Thyroid gland (tissue), 4 donors: ENCODE results near the gene SELENON. TPM values are rescaled to one million over a fixed set of nuclear protein-coding genes. Genes with fewer than 3 reads are reported as not detected.
A peak's percentile ranks its signal among the peaks of the same experiment; 100 is the strongest.
"Not testable (repeated sequence)": the region's sequence is repeated elsewhere in the genome, so short reads cannot be mapped to it uniquely, and the experiment has no call there.

Experiments
- DNase-seq, 2 donors: peaks; one replicate each; pipeline ENCODE4 v3.0.0-alpha.2; 2019
- H3K27ac ChIP-seq, 3 donors: fragments of 200-600 bp; sonication (generic); 1 replicate in 2 of 3; 2 replicates in 1 of 3; pipeline ENCODE4 v1.5.1; 2016 to 2019; ENCODE audit warnings: mild to moderate bottlenecking in 1 of 3, moderate library complexity in 1 of 3
- H3K27me3 ChIP-seq: fragments of 200-600 bp; sonication (generic); one replicate; pipeline ENCODE4 v1.5.1; 2019
- H3K36me3 ChIP-seq, 2 donors: fragments of 200-600 bp; sonication (generic); one replicate each; pipeline ENCODE4 v1.5.1; 2016 to 2019
- H3K4me1 ChIP-seq, 2 donors: fragments of 200-600 bp; sonication (generic); one replicate each; pipeline ENCODE4 v1.5.1; 2017 to 2019
- H3K4me3 ChIP-seq, 3 donors: fragments of 200-600 bp; sonication (generic); replicated peaks in 1 of 3; 1 replicate in 2 of 3; 2 replicates in 1 of 3; pipeline ENCODE4 v1.5.1; 2016; ENCODE audit warnings: mild to moderate bottlenecking in 1 of 3
- H3K9me3 ChIP-seq: fragments of 200-600 bp; sonication (generic); one replicate; pipeline ENCODE4 v1.5.1; 2017
- CTCF ChIP-seq, 6 experiments: fragments of 200-600 bp in 3 of 6; fragments of 450-650 bp in 3 of 6; sonication (generic) in 3 of 6; IDR thresholded peaks; one replicate each; pipeline ENCODE4 v1.5.1; 2016 to 2019; ENCODE audit warnings: antibody characterized with exemption in 6 of 6, mild to moderate bottlenecking in 2 of 6, inconsistent platforms in 1 of 6, moderate library complexity in 1 of 6
- POLR2A ChIP-seq, 2 donors: fragments of 450-650 bp; IDR thresholded peaks; one replicate each; pipeline ENCODE4 v1.6.1; 2017; ENCODE audit warnings: antibody characterized with exemption in 2 of 2, mild to moderate bottlenecking in 2 of 2, moderate library complexity in 1 of 2
- WGBS, 2 donors: methylation state at CpG; one replicate each; pipeline ENCODE4 v1.1.5; 2017; 5-methylcytosine and 5-hydroxymethylcytosine counted together
- intact Hi-C: fragments of 100-400 bp; cut with DNase I; formaldehyde crosslinking; loops from one replicate; pipeline ENCODE4 v1.15.1; 2023
- total RNA-seq, 4 donors: library from RNA; depleted of rRNA; stranded (reverse); fragments of >200 nt; gene quantifications; one replicate each; pipeline ENCODE4 v1.2.3, GENCODE V29; 2016

The SELENON gene
- total RNA-seq, 4 donors from 2014 or later, result 31.2 to 58.2 (median 55.2) TPM

- no peak overlapping the region for H3K27ac ChIP-seq
- no peak overlapping the region for H3K4me3 ChIP-seq
- no peaks in the 10 kb centered on the region for H3K4me1 ChIP-seq
- H3K36me3 ChIP-seq, result peaks cover 11 to 19% of the 10 kb centered on the region in 2 donors
- DNase-seq, result no peak
- no peaks in the 10 kb centered on the region for H3K9me3 ChIP-seq
- H3K27me3 ChIP-seq, result no peaks in the 10 kb centered on the region
- TF ChIP-seq CTCF (IDR thresholded peaks at IDR 0.05), result peak in 3 of 6 experiments; percentile 27 to 41 (median 33)
- TF ChIP-seq POLR2A (IDR thresholded peaks at IDR 0.05), result no peak
- WGBS, 2 donors, result 76 to 91% methylated on average over 1 of the region's 1 CpG
- intact Hi-C loops, result no loop called here
These were observed 37.4 kb downstream of the SELENON start for GRCh38 chr1:25837262-25837875.

- DNase-seq, H3K4me3 ChIP-seq, H3K27ac ChIP-seq, intact Hi-C loops, H3K27me3 ChIP-seq, H3K4me1 ChIP-seq, H3K9me3 ChIP-seq, H3K36me3 ChIP-seq: not testable (repeated sequence)
- 95 to 96% methylated on average over 4 of the region's 4 CpGs for WGBS, 2 donors
These were observed 39.8 kb downstream of the SELENON start for GRCh38 chr1:25839808-25840207.

DNA sequence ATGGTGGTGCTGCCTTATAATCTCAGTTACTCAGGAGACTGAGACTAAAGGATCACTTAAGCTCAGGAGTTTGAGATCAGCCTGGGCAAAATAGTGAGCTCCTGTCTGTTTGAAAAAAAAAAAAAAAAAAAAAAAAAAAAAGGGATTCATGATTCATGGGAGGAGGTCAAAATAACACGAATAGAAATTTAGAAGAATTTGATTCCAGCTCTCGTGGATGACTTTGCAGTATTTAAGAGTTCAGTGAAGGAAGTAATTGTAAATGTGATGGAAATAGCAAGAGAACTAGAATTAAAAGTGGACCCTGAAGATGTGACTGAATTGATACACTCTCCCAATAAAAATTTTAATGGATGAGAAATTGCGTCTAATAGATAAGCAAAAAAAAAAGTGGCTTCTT is 43.5 kb downstream of the SELENON start:
- TF ChIP-seq CTCF (IDR thresholded peaks at IDR 0.05), result no peak
- no peak for TF ChIP-seq POLR2A (IDR thresholded peaks at IDR 0.05)
- WGBS, 2 donors, result 93% methylated on average over 3 of the region's 3 CpGs
- intact Hi-C loops, result no loop called here
- no peaks in the 10 kb centered on the region for H3K9me3 ChIP-seq
- H3K36me3 ChIP-seq, result no peaks in the 10 kb centered on the region
- no peaks in the 10 kb centered on the region for H3K27me3 ChIP-seq
- no peak for DNase-seq
- H3K27ac ChIP-seq, result no peak overlapping the region
- H3K4me1 ChIP-seq, result no peaks in the 10 kb centered on the region
- H3K4me3 ChIP-seq, result no peak overlapping the region

GRCh38 chr1:25844536-25845337 is 44.7 kb downstream of the SELENON start:
- Histone ChIP-seq H3K4me3 (no peak overlapping the region), H3K4me1 (no peaks in the 10 kb centered on the region), H3K36me3 (no peaks in the 10 kb centered on the region), H3K27ac (no peak overlapping the region), H3K9me3 (no peaks in the 10 kb centered on the region), H3K27me3 (no peaks in the 10 kb centered on the region)
- intact Hi-C loops, result no loop called here
- TF ChIP-seq POLR2A (IDR thresholded peaks at IDR 0.05) (no peak), CTCF (IDR thresholded peaks at IDR 0.05) (no peak)
- WGBS, 2 donors, result 88 to 94% methylated on average over 3 of the region's 3 CpGs
- DNase-seq, result no peak

- no peak for DNase-seq
- no peaks in the 10 kb centered on the region for H3K36me3 ChIP-seq
- H3K4me3 ChIP-seq, result no peak overlapping the region
- no peaks in the 10 kb centered on the region for H3K9me3 ChIP-seq
- H3K27ac ChIP-seq, result no peak overlapping the region
- H3K27me3 ChIP-seq, result no peaks in the 10 kb centered on the region
- intact Hi-C loops, result no loop called here
- WGBS, 2 donors, result 86 to 89% methylated on average over 5 of the region's 5 CpGs
- H3K4me1 ChIP-seq, result no peaks in the 10 kb centered on the region
- no peak for TF ChIP-seq POLR2A (IDR thresholded peaks at IDR 0.05)
- no peak for TF ChIP-seq CTCF (IDR thresholded peaks at IDR 0.05)
These were observed 45.7 kb downstream of the SELENON start for GRCh38 chr1:25845664-25846063.
